Neutrophil (primary cell): Measurements from ENCODE around the gene LRRC3B.

Experiments used
- H3K27ac ChIP-seq: fragments of 200-600 bp; sonication (generic); 2 replicates; pipeline ENCODE4 v1.5.1; 2016; ENCODE audit warnings: mild to moderate bottlenecking, moderate library complexity
- H3K27me3 ChIP-seq: fragments of 200-600 bp; sonication (generic); 2 replicates; pipeline ENCODE4 v1.6.0; 2016; ENCODE audit warnings: mild to moderate bottlenecking
- H3K36me3 ChIP-seq: fragments of 200-600 bp; sonication (generic); 2 replicates; pipeline ENCODE4 v1.5.1; 2017
- H3K4me1 ChIP-seq, 2 experiments: fragments of 200-600 bp in 1 of 2; sonication (generic) in 1 of 2; 1 replicate in 1 of 2; 2 replicates in 1 of 2; pipeline versions ENCODE4 v1.5.1 to v1.6.1; 2013 to 2016; ENCODE audit warnings: low read depth in 1 of 2, low read length in 1 of 2, mild to moderate bottlenecking in 1 of 2, moderate library complexity in 1 of 2; ENCODE audit not compliant: control insufficient read depth in 1 of 2, insufficient read depth in 1 of 2
- H3K4me3 ChIP-seq, 2 experiments: fragments of 200-600 bp in 1 of 2; sonication (generic) in 1 of 2; 1 replicate in 1 of 2; 2 replicates in 1 of 2; pipeline ENCODE4 v1.5.1; 2013 to 2016; ENCODE audit warnings: low read depth in 1 of 2, low read length in 1 of 2, mild to moderate bottlenecking in 1 of 2, moderate library complexity in 1 of 2
- H3K9me3 ChIP-seq: fragments of 200-600 bp; sonication (generic); 2 replicates; pipeline ENCODE4 v1.5.1; 2016
- TF ChIP-seq, protein P1 (sequence below): fragments of 200-600 bp; sonication (generic); IDR thresholded peaks from 2 replicates; pipeline ENCODE4 v1.5.1; 2016; ENCODE audit warnings: antibody characterized with exemption

LRRC3B gene

DNA sequence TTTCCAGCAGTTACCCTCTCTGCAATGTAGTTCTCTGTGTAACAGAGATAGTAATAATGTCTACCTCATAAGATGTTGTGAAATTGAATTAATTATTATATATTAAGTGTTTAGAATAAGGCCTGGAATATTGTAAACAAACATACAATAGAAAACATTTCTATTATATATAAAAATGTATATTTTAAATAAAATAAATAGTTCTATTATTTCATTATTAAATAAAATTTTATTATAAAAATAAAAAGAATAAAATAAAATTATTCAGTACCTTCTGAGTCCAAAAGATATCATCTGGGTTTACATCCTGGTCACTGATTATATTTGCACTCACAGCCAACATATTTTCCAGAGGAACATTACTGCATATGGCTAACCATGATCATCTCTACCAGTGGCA lies 135.4 kb downstream of the LRRC3B start:
- Histone ChIP-seq H3K27me3 (no peaks in the 10 kb centered on the region), H3K9me3 (no peaks in the 10 kb centered on the region), H3K27ac (no peak overlapping the region), H3K4me1 (no peaks in the 10 kb centered on the region), H3K4me3 (no peak overlapping the region), H3K36me3 (no peaks in the 10 kb centered on the region)
- TF ChIP-seq, protein P1, sequence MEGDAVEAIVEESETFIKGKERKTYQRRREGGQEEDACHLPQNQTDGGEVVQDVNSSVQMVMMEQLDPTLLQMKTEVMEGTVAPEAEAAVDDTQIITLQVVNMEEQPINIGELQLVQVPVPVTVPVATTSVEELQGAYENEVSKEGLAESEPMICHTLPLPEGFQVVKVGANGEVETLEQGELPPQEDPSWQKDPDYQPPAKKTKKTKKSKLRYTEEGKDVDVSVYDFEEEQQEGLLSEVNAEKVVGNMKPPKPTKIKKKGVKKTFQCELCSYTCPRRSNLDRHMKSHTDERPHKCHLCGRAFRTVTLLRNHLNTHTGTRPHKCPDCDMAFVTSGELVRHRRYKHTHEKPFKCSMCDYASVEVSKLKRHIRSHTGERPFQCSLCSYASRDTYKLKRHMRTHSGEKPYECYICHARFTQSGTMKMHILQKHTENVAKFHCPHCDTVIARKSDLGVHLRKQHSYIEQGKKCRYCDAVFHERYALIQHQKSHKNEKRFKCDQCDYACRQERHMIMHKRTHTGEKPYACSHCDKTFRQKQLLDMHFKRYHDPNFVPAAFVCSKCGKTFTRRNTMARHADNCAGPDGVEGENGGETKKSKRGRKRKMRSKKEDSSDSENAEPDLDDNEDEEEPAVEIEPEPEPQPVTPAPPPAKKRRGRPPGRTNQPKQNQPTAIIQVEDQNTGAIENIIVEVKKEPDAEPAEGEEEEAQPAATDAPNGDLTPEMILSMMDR: no peak
